ENCODE results near the gene INKA2. TPM values are rescaled to one million over a fixed set of nuclear protein-coding genes. Genes with fewer than 3 reads are reported as not detected.

Gene INKA2
- total and polyA plus RNA-seq, 4 donors: 0.26 to 0.67 (median 0.52) TPM

DNA sequence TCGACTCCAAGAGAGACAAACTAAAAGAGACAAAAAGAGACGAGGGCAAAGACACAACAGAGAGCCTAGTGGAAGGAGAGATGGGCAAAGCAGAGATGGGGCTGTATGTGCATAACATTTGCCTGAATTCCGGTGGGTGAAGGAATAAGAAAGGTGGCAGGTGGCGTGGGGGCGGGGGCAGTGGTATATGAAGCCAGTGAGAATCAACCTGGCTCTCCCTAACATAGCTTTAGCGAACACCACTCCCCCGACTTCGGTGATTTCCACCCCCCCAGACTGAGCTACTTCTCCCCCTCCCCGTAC is 1.1 kb downstream of the INKA2 start:
- DNase-seq (ENCODE audit: low spot score): no peak
- H3K9me3 ChIP-seq (ENCODE audit: control insufficient read depth in 4 of 4, low read length in 3 of 4): no peaks in the 10 kb centered on the region
- no peak overlapping the region for H3K27ac ChIP-seq (ENCODE audit: low read depth in 1 of 2, low read length in 2 of 2)
- H3K9ac ChIP-seq (ENCODE audit: low read depth in 1 of 2, low read length in 2 of 2): no peak overlapping the region
- no peaks in the 10 kb centered on the region for H3K27me3 ChIP-seq (ENCODE audit: control insufficient read depth in 4 of 4, insufficient read depth in 4 of 4, low read length in 3 of 4)
- H3K4me1 ChIP-seq (ENCODE audit: control insufficient read depth in 4 of 4, insufficient read depth in 4 of 4, low read length in 3 of 4): peaks cover 7 to 30% (median 17%) of the 10 kb centered on the region in 4 donors
- peak overlapping the region in 1 of 3 donors; percentile 60 for H3K4me3 ChIP-seq (ENCODE audit: low read depth in 1 of 3, low read length in 3 of 3)
- no peaks in the 10 kb centered on the region for H3K36me3 ChIP-seq (ENCODE audit: control insufficient read depth in 4 of 4, insufficient read depth in 3 of 4, low read depth in 1 of 4, low read length in 3 of 4)
- WGBS: 54% methylated on average over 9 of the region's 9 CpGs
- no peak for TF ChIP-seq HNF4G (IDR thresholded peaks at IDR 0.05)
- TF ChIP-seq EGR1 (IDR thresholded peaks at IDR 0.05; ENCODE audit: low read depth in 2 of 2): no peak
- no peak for TF ChIP-seq SP1 (IDR thresholded peaks at IDR 0.05)
- TF ChIP-seq, protein P1, sequence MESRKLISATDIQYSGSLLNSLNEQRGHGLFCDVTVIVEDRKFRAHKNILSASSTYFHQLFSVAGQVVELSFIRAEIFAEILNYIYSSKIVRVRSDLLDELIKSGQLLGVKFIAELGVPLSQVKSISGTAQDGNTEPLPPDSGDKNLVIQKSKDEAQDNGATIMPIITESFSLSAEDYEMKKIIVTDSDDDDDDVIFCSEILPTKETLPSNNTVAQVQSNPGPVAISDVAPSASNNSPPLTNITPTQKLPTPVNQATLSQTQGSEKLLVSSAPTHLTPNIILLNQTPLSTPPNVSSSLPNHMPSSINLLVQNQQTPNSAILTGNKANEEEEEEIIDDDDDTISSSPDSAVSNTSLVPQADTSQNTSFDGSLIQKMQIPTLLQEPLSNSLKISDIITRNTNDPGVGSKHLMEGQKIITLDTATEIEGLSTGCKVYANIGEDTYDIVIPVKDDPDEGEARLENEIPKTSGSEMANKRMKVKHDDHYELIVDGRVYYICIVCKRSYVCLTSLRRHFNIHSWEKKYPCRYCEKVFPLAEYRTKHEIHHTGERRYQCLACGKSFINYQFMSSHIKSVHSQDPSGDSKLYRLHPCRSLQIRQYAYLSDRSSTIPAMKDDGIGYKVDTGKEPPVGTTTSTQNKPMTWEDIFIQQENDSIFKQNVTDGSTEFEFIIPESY (IDR thresholded peaks at IDR 0.05): no peak
- TF ChIP-seq FOXA2 (IDR thresholded peaks at IDR 0.05): no peak
- TF ChIP-seq, protein P2, sequence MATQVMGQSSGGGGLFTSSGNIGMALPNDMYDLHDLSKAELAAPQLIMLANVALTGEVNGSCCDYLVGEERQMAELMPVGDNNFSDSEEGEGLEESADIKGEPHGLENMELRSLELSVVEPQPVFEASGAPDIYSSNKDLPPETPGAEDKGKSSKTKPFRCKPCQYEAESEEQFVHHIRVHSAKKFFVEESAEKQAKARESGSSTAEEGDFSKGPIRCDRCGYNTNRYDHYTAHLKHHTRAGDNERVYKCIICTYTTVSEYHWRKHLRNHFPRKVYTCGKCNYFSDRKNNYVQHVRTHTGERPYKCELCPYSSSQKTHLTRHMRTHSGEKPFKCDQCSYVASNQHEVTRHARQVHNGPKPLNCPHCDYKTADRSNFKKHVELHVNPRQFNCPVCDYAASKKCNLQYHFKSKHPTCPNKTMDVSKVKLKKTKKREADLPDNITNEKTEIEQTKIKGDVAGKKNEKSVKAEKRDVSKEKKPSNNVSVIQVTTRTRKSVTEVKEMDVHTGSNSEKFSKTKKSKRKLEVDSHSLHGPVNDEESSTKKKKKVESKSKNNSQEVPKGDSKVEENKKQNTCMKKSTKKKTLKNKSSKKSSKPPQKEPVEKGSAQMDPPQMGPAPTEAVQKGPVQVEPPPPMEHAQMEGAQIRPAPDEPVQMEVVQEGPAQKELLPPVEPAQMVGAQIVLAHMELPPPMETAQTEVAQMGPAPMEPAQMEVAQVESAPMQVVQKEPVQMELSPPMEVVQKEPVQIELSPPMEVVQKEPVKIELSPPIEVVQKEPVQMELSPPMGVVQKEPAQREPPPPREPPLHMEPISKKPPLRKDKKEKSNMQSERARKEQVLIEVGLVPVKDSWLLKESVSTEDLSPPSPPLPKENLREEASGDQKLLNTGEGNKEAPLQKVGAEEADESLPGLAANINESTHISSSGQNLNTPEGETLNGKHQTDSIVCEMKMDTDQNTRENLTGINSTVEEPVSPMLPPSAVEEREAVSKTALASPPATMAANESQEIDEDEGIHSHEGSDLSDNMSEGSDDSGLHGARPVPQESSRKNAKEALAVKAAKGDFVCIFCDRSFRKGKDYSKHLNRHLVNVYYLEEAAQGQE (IDR thresholded peaks at IDR 0.05): no peak
- no peak for TF ChIP-seq RXRA (IDR thresholded peaks at IDR 0.05)
- TF ChIP-seq TAF1 (conservative IDR thresholded peaks at IDR 0.05): no peak
- TF ChIP-seq HNF4A (conservative IDR thresholded peaks at IDR 0.05): no peak
- no peak for TF ChIP-seq JUND (IDR thresholded peaks at IDR 0.05)
- no peak for TF ChIP-seq MAX (IDR thresholded peaks at IDR 0.05)
- no peak for TF ChIP-seq NR2F2 (IDR thresholded peaks at IDR 0.05)
- TF ChIP-seq FOXA1 (IDR thresholded peaks at IDR 0.05): no peak
- TF ChIP-seq RAD21 (IDR thresholded peaks at IDR 0.05): no peak
- TF ChIP-seq, protein P3, sequence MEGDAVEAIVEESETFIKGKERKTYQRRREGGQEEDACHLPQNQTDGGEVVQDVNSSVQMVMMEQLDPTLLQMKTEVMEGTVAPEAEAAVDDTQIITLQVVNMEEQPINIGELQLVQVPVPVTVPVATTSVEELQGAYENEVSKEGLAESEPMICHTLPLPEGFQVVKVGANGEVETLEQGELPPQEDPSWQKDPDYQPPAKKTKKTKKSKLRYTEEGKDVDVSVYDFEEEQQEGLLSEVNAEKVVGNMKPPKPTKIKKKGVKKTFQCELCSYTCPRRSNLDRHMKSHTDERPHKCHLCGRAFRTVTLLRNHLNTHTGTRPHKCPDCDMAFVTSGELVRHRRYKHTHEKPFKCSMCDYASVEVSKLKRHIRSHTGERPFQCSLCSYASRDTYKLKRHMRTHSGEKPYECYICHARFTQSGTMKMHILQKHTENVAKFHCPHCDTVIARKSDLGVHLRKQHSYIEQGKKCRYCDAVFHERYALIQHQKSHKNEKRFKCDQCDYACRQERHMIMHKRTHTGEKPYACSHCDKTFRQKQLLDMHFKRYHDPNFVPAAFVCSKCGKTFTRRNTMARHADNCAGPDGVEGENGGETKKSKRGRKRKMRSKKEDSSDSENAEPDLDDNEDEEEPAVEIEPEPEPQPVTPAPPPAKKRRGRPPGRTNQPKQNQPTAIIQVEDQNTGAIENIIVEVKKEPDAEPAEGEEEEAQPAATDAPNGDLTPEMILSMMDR (IDR thresholded peaks at IDR 0.05; ENCODE audit: low read depth, low read length, missing input control): no peak
- TF ChIP-seq ATF3 (IDR thresholded peaks at IDR 0.05): no peak
- no peak for TF ChIP-seq GABPA (IDR thresholded peaks at IDR 0.05 in 1 of 2, conservative IDR thresholded peaks at IDR 0.05 in 1 of 2)
- TF ChIP-seq YY1 (IDR thresholded peaks at IDR 0.05): no peak
